ENCODE results near the gene DUSP1.

DNA sequence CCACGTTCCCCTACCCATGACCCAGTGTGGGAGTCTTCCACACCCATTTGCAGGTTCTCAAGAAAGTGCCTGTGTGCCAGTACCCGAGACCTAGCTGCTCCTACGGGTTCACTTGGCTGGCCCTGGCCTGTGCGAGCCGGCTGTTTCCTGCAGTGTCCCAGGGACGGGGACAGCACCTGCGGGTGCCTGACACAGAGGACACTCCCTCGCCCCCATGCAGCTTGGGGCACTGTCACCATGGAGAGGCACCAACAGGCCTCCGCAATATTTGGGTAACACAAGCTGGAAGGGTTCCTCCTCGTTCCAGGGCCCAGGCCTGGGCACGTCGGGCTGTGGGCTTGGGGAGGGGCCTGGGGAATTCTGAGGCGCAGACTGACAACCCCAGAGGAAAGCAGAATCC is 41.4 kb downstream of the DUSP1 start:
- TF ChIP-seq GATA2 (IDR thresholded peaks at IDR 0.05; ENCODE audit: low read depth, low read length) = no peak
- no peak for TF ChIP-seq GATA3 (IDR thresholded peaks at IDR 0.05; ENCODE audit: low read depth, low read length)
